ENCODE results near the gene DOCK4.

DNA sequence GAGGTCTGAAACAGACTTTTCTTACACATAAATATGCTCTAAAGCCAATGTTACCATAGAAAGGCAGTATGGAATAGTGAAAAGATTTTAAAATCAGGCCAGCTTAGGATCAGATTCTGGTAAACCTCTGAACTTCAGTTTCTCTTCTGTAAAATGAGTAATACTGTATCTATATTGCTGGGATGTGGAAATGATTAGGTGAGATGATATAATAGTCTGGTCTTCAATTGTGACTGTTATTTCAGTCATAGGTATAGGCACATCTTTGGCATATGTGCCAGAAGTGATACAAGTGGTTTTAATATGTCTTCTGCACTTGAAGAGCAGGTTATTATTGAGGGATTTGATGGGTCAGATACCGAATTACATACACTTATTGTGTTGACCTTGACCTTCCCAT lies 7.5 kb upstream of the DOCK4 start:
- TF ChIP-seq, protein P1, sequence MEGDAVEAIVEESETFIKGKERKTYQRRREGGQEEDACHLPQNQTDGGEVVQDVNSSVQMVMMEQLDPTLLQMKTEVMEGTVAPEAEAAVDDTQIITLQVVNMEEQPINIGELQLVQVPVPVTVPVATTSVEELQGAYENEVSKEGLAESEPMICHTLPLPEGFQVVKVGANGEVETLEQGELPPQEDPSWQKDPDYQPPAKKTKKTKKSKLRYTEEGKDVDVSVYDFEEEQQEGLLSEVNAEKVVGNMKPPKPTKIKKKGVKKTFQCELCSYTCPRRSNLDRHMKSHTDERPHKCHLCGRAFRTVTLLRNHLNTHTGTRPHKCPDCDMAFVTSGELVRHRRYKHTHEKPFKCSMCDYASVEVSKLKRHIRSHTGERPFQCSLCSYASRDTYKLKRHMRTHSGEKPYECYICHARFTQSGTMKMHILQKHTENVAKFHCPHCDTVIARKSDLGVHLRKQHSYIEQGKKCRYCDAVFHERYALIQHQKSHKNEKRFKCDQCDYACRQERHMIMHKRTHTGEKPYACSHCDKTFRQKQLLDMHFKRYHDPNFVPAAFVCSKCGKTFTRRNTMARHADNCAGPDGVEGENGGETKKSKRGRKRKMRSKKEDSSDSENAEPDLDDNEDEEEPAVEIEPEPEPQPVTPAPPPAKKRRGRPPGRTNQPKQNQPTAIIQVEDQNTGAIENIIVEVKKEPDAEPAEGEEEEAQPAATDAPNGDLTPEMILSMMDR (IDR thresholded peaks at IDR 0.05), result no peak
- TF ChIP-seq POLR2AphosphoS5 (IDR thresholded peaks at IDR 0.05), result no peak
